ENCODE data around the gene TRIM63. TPM values are rescaled to one million over a fixed set of nuclear protein-coding genes. Genes with fewer than 3 reads are reported as not detected.
"Not testable (repeated sequence)": the region's sequence is repeated elsewhere in the genome, so short reads cannot be mapped to it uniquely, and the experiment has no call there.

TRIM63 gene
- total RNA-seq, 2 donors from 2014 or later = not detected

GRCh38 chr1:26102119-26102518 lies 34.7 kb upstream of the TRIM63 start:
- Mint-ChIP-seq H3K4me3 (no peak overlapping the region), H3K9me3 (no peaks in the 10 kb centered on the region), H3K36me3 (ENCODE audit: low read depth) (no peaks in the 10 kb centered on the region), H3K4me1 (peaks cover 14% of the 10 kb centered on the region), H3K27me3 (ENCODE audit: insufficient read depth) (peaks cover 2% of the 10 kb centered on the region), H3K27ac (no peak overlapping the region)
- no peak for DNase-seq
- no peak for TF ChIP-seq CTCF (conservative IDR thresholded peaks at IDR 0.05)
- Histone ChIP-seq H3K27ac (ENCODE audit: low read depth, low read length) (no peak overlapping the region), H3K4me1 (ENCODE audit: control insufficient read depth, insufficient read depth, low read length) (peaks cover 5% of the 10 kb centered on the region), H3K9ac (ENCODE audit: extremely low read depth, low read length, poor library complexity, severe bottlenecking) (no peak overlapping the region), H3K9me3 (ENCODE audit: control insufficient read depth, low read length) (no peaks in the 10 kb centered on the region), H3K36me3 (ENCODE audit: control insufficient read depth, insufficient read depth, low read length) (no peaks in the 10 kb centered on the region), H3K27me3 (ENCODE audit: control insufficient read depth, insufficient read depth, low read length, poor library complexity, severe bottlenecking) (no peaks in the 10 kb centered on the region), H3K4me3 (ENCODE audit: low read length) (no peak overlapping the region)
- 79 to 87% methylated on average over 2 to 3 of the region's 3 CpGs for WGBS, 2 experiments (ENCODE audit: insufficient coverage in 1 of 2, insufficient read length in 1 of 2)

- not testable (repeated sequence) for H3K4me3 ChIP-seq (ENCODE audit: low read length); H3K27me3 Mint-ChIP-seq (ENCODE audit: insufficient read depth); H3K9ac ChIP-seq (ENCODE audit: extremely low read depth, low read length, poor library complexity, severe bottlenecking); H3K36me3 Mint-ChIP-seq (ENCODE audit: low read depth); DNase-seq; H3K27ac Mint-ChIP-seq; H3K4me1 ChIP-seq (ENCODE audit: control insufficient read depth, insufficient read depth, low read length); H3K27me3 ChIP-seq (ENCODE audit: control insufficient read depth, insufficient read depth, low read length, poor library complexity, severe bottlenecking); H3K27ac ChIP-seq (ENCODE audit: low read depth, low read length); H3K36me3 ChIP-seq (ENCODE audit: control insufficient read depth, insufficient read depth, low read length); H3K4me3 Mint-ChIP-seq; H3K9me3 ChIP-seq (ENCODE audit: control insufficient read depth, low read length); H3K9me3 Mint-ChIP-seq
- peaks cover 19% of the 10 kb centered on the region for H3K4me1 Mint-ChIP-seq
- whole genome bisulfite sequencing, 2 experiments (ENCODE audit: insufficient coverage in 1 of 2, insufficient read length in 1 of 2) = 91 to 93% methylated on average over 4 to 10 of the region's 10 CpGs
Observed at GRCh38 chr1:26100204-26100603, 32.8 kb upstream of the TRIM63 start.

- H3K27me3 ChIP-seq (ENCODE audit: control insufficient read depth, insufficient read depth, low read length, poor library complexity, severe bottlenecking) = no peaks in the 10 kb centered on the region
- H3K9me3 ChIP-seq (ENCODE audit: control insufficient read depth, low read length) = no peaks in the 10 kb centered on the region
- no peak for DNase-seq
- peaks cover 7% of the 10 kb centered on the region for H3K4me1 ChIP-seq (ENCODE audit: control insufficient read depth, insufficient read depth, low read length)
- H3K36me3 Mint-ChIP-seq (ENCODE audit: low read depth) = no peaks in the 10 kb centered on the region
- H3K4me3 ChIP-seq (ENCODE audit: low read length) = no peak overlapping the region
- H3K9me3 Mint-ChIP-seq = no peaks in the 10 kb centered on the region
- H3K36me3 ChIP-seq (ENCODE audit: control insufficient read depth, insufficient read depth, low read length) = no peaks in the 10 kb centered on the region
- H3K9ac ChIP-seq (ENCODE audit: extremely low read depth, low read length, poor library complexity, severe bottlenecking) = no peak overlapping the region
- H3K4me3 Mint-ChIP-seq = no peak overlapping the region
- H3K27me3 Mint-ChIP-seq (ENCODE audit: insufficient read depth) = peaks cover 2% of the 10 kb centered on the region
- H3K27ac Mint-ChIP-seq = no peak overlapping the region
- no peak for TF ChIP-seq CTCF (conservative IDR thresholded peaks at IDR 0.05)
- no peak overlapping the region for H3K27ac ChIP-seq (ENCODE audit: low read depth, low read length)
- H3K4me1 Mint-ChIP-seq = peaks cover 17% of the 10 kb centered on the region
- WGBS, 2 experiments (ENCODE audit: insufficient coverage in 1 of 2, insufficient read length in 1 of 2) = 100% methylated on average over 3 of the region's 3 CpGs; no CpG with 5 or more reads in 1 of the 2 experiments
Observed at GRCh38 chr1:26099780-26100179, 32.4 kb upstream of the TRIM63 start.

- H3K36me3 Mint-ChIP-seq (ENCODE audit: low read depth) = no peaks in the 10 kb centered on the region
- H3K9ac ChIP-seq (ENCODE audit: extremely low read depth, low read length, poor library complexity, severe bottlenecking) = no peak overlapping the region
- peaks cover 2% of the 10 kb centered on the region for H3K27me3 Mint-ChIP-seq (ENCODE audit: insufficient read depth)
- H3K9me3 Mint-ChIP-seq = no peaks in the 10 kb centered on the region
- H3K4me1 ChIP-seq (ENCODE audit: control insufficient read depth, insufficient read depth, low read length) = peaks cover 17% of the 10 kb centered on the region
- no peak overlapping the region for H3K27ac Mint-ChIP-seq
- 99% methylated on average over 3 of the region's 4 CpGs; no CpG with 5 or more reads in 1 of the 2 experiments for WGBS, 2 experiments (ENCODE audit: insufficient coverage in 1 of 2, insufficient read length in 1 of 2)
- no peak overlapping the region for H3K4me3 Mint-ChIP-seq
- no peak overlapping the region for H3K27ac ChIP-seq (ENCODE audit: low read depth, low read length)
- H3K4me3 ChIP-seq (ENCODE audit: low read length) = no peak overlapping the region
- H3K4me1 Mint-ChIP-seq = peaks cover 27% of the 10 kb centered on the region
- no peaks in the 10 kb centered on the region for H3K27me3 ChIP-seq (ENCODE audit: control insufficient read depth, insufficient read depth, low read length, poor library complexity, severe bottlenecking)
- no peak for DNase-seq
- no peaks in the 10 kb centered on the region for H3K36me3 ChIP-seq (ENCODE audit: control insufficient read depth, insufficient read depth, low read length)
- no peak for TF ChIP-seq CTCF (conservative IDR thresholded peaks at IDR 0.05)
- H3K9me3 ChIP-seq (ENCODE audit: control insufficient read depth, low read length) = no peaks in the 10 kb centered on the region
Observed at GRCh38 chr1:26098602-26099001, 31.2 kb upstream of the TRIM63 start.

Measured in endodermal cell (in vitro differentiated cells).